ENCODE results near the gene RAB39A.

DNA sequence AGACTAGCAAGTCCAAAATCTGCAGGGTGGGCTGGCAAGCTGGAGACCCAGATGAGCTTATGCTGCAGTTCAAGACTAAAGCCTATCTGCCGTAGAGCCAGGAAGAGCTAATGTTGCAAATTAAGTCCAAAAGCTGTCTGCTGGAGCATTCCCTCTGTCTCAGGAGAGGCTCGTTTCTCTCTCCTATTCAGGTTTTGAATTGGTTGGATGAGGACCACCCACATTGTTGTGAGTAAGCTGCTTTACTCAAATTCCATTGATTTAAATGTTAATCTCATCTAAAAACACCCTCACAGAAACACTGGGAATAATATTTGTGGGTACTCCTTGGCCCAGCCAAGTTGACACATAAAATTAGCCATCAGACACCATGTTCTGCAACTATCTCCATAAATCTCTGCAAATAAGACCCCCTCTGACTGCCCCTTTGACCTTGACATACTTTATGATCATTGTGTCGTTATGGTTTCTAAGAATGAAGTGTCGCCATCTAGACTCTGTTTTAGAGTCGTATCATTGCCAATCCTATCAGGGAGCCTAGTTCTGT is 63.7 kb downstream of the RAB39A start:
- TF ChIP-seq, protein P1, sequence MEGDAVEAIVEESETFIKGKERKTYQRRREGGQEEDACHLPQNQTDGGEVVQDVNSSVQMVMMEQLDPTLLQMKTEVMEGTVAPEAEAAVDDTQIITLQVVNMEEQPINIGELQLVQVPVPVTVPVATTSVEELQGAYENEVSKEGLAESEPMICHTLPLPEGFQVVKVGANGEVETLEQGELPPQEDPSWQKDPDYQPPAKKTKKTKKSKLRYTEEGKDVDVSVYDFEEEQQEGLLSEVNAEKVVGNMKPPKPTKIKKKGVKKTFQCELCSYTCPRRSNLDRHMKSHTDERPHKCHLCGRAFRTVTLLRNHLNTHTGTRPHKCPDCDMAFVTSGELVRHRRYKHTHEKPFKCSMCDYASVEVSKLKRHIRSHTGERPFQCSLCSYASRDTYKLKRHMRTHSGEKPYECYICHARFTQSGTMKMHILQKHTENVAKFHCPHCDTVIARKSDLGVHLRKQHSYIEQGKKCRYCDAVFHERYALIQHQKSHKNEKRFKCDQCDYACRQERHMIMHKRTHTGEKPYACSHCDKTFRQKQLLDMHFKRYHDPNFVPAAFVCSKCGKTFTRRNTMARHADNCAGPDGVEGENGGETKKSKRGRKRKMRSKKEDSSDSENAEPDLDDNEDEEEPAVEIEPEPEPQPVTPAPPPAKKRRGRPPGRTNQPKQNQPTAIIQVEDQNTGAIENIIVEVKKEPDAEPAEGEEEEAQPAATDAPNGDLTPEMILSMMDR (conservative IDR thresholded peaks at IDR 0.05 in 1 of 2, IDR thresholded peaks at IDR 0.05 in 1 of 2; ENCODE audit: low read depth in 1 of 2, low read length in 2 of 2), result no peak
- no peak for TF ChIP-seq EZH2 (IDR thresholded peaks at IDR 0.05; ENCODE audit: low read length, missing control alignments)
